T-helper 22 cell (primary cell): ENCODE data around the gene ZNF891.

ENCODE experiments used
- DNase-seq: peaks from one replicate; pipeline ENCODE4 v3.0.0-alpha.2; 2020; ENCODE audit warnings: low read depth

ZNF891 gene

GRCh38 chr12:133130038-133130807 is at the start of gene ZNF891, which contains the start of gene ZNF10:
Gene ZNF891, minus strand, starts transcription at chr12:133130274. Its CDS starts 8,356 bp downstream, at chr12:133121918.
Gene ZNF10, plus strand, starts transcription at chr12:133130627. Its CDS starts 13,866 bp downstream, at chr12:133144493.
- DNase-seq = peak; percentile 84

- DNase-seq = no peak
Measured at GRCh38 chr12:133174901-133175300, 44.8 kb upstream of the ZNF891 start.

- DNase-seq = no peak
Measured at GRCh38 chr12:133172491-133172890, 42.4 kb upstream of the ZNF891 start.

- no peak for DNase-seq
Measured at GRCh38 chr12:133165776-133166175, 35.7 kb upstream of the ZNF891 start.

- no peak for DNase-seq
Measured at GRCh38 chr12:133156125-133156690, 26.1 kb upstream of the ZNF891 start.

- no peak for DNase-seq
Measured at GRCh38 chr12:133145981-133146380, 15.9 kb upstream of the ZNF891 start.

- no peak for DNase-seq
Measured at GRCh38 chr12:133135747-133136146, 5.7 kb upstream of the ZNF891 start.

GRCh38 chr12:133130808-133131128 is 694 bp upstream of the ZNF891 start:
- DNase-seq = no peak

- DNase-seq = no peak
Measured at GRCh38 chr12:133129368-133130037, 571 bp downstream of the ZNF891 start.

GRCh38 chr12:133124674-133125073 is 5.4 kb downstream of the ZNF891 start:
- no peak for DNase-seq

- DNase-seq = no peak
Measured at GRCh38 chr12:133120385-133121191, 9.5 kb downstream of the ZNF891 start.

GRCh38 chr12:133108150-133108549 is 21.9 kb downstream of the ZNF891 start:
- no peak for DNase-seq

GRCh38 chr12:133107121-133107520 is 23.0 kb downstream of the ZNF891 start:
- no peak for DNase-seq

GRCh38 chr12:133106253-133106652 is 23.8 kb downstream of the ZNF891 start:
- DNase-seq = no peak

GRCh38 chr12:133105620-133106019 is 24.5 kb downstream of the ZNF891 start:
- DNase-seq = no peak

- no peak for DNase-seq
Measured at GRCh38 chr12:133083345-133083744, 46.7 kb downstream of the ZNF891 start.

GRCh38 chr12:133081159-133081780 is 48.8 kb downstream of the ZNF891 start:
- no peak for DNase-seq

GRCh38 chr12:133080368-133081158 is 49.5 kb downstream of the ZNF891 start, which contains the start of gene ZNF140:
Gene ZNF140, plus strand, starts transcription at chr12:133080923. Its CDS starts 398 bp downstream, at chr12:133081321.
- DNase-seq = peak; percentile 88

GRCh38 chr12:133080026-133080367 is 50.1 kb downstream of the ZNF891 start:
- DNase-seq = peak; percentile 96

- DNase-seq = no peak
Measured at GRCh38 chr12:133073836-133074235, 56.2 kb downstream of the ZNF891 start.

- DNase-seq = no peak
Measured at GRCh38 chr12:133063556-133063955, 66.5 kb downstream of the ZNF891 start.
